Endothelial cell of umbilical vein (primary cell): ENCODE data around the gene RER1. TPM values are rescaled to one million over a fixed set of nuclear protein-coding genes. Genes with fewer than 3 reads are reported as not detected.

ENCODE experiments used
- BruUV-seq: library from RNA; stranded (reverse); fragments of 400-500 nt; replicated peaks from 2 replicates; lab custom pipeline; 2021; lab: Mats Ljungman, UMichigan
- CTCF ChIA-PET: fragments of 300-600, 350-600 bp; sonication (Branson Sonifier 250); formaldehyde crosslinking; loops from one replicate; lab custom pipeline; 2021; ENCODE audit warnings: antibody characterized with exemption, inconsistent platforms; lab: Charles Lee
- POLR2A ChIA-PET: fragments of 300-600, 350-600 bp; sonication (Branson Sonifier 250); formaldehyde crosslinking; loops from one replicate; lab custom pipeline; 2021; ENCODE audit warnings: antibody characterized with exemption, inconsistent platforms; lab: Charles Lee
- DNase-seq: peaks from one replicate; pipeline ENCODE4 v3.0.0-alpha.2; 2011; ENCODE audit warnings: low read depth, low spot score
- FAIRE-seq: peaks from 2 replicates; lab custom pipeline; 2011; peaks lifted over from hg19 to GRCh38; lab: Jason Lieb, UNC
- H2AFZ ChIP-seq: 2 replicates; pipeline ENCODE4 v1.6.0; 2012; ENCODE audit warnings: low read depth, low read length, control low read depth, inconsistent platforms
- H3K27ac ChIP-seq: 2 replicates; pipeline ENCODE4 v1.5.1; 2011; ENCODE audit warnings: low read depth, mild to moderate bottlenecking, control low read depth, low read length, moderate library complexity; ENCODE audit not compliant: insufficient read depth
- H3K27me3 ChIP-seq, 2 experiments: 2 replicates each; pipeline versions ENCODE4 v1.6.0 to v1.6.1; 2011; ENCODE audit warnings: low read length in 2 of 2, mixed read lengths in 1 of 2; ENCODE audit not compliant: control insufficient read depth in 2 of 2, insufficient read depth in 2 of 2
- H3K36me3 ChIP-seq, 2 experiments: 2 replicates in 1 of 2; 3 replicates in 1 of 2; pipeline ENCODE4 v1.5.1; 2011; ENCODE audit warnings: low read length in 2 of 2, mild to moderate bottlenecking in 1 of 2, moderate library complexity in 1 of 2; ENCODE audit not compliant: control insufficient read depth in 2 of 2, insufficient read depth in 2 of 2; ENCODE audit errors: extremely low read depth in 1 of 2
- H3K4me1 ChIP-seq: 3 replicates; pipeline ENCODE4 v1.5.1; 2011; ENCODE audit warnings: mild to moderate bottlenecking, low read length; ENCODE audit not compliant: control insufficient read depth, insufficient read depth; ENCODE audit errors: extremely low read depth
- H3K4me2 ChIP-seq: 2 replicates; pipeline ENCODE4 v1.6.1; 2011; ENCODE audit warnings: low read length, control low read depth, mixed read lengths; ENCODE audit not compliant: insufficient read depth
- H3K4me3 ChIP-seq, 3 experiments: fragments of 200-600 bp in 1 of 3; sonication (generic), shearing (Covaris generic) in 1 of 3; replicated peaks in 1 of 3; 2 replicates each; pipeline ENCODE4 v1.5.1; 2011 to 2016; ENCODE audit warnings: control low read depth in 3 of 3, low read length in 3 of 3, mild to moderate bottlenecking in 2 of 3, inconsistent platforms in 1 of 3, low read depth in 1 of 3, moderate library complexity in 1 of 3; ENCODE audit not compliant: insufficient read depth in 1 of 3
- H3K79me2 ChIP-seq: 2 replicates; pipeline ENCODE4 v1.6.0; 2012; ENCODE audit warnings: low read length, inconsistent platforms; ENCODE audit not compliant: control insufficient read depth, insufficient read depth
- H3K9ac ChIP-seq: replicated peaks from 2 replicates; pipeline ENCODE3; 2011; ENCODE audit warnings: low read length, control low read depth; ENCODE audit not compliant: insufficient read depth; ENCODE audit errors: extremely low read depth
- H3K9me1 ChIP-seq: replicated peaks from 3 replicates; pipeline ENCODE4 v1.6.0; 2011; ENCODE audit warnings: mild to moderate bottlenecking, low read length; ENCODE audit not compliant: control insufficient read depth, insufficient read depth; ENCODE audit errors: extremely low read depth
- H3K9me3 ChIP-seq: replicated peaks from 2 replicates; pipeline ENCODE4 v1.5.1; 2012; ENCODE audit warnings: low read length, inconsistent platforms; ENCODE audit not compliant: control insufficient read depth, insufficient read depth
- H4K20me1 ChIP-seq: replicated peaks from 2 replicates; pipeline ENCODE3; 2011; ENCODE audit warnings: mild to moderate bottlenecking, low read length; ENCODE audit not compliant: control insufficient read depth, insufficient read depth; ENCODE audit errors: extremely low read depth
- CTCF ChIP-seq, 2 donors: IDR thresholded peaks; 1 replicate in 1 of 2; 2 replicates in 1 of 2; pipeline ENCODE4 v1.5.1; 2011; ENCODE audit warnings: low read length in 2 of 2, mild to moderate bottlenecking in 2 of 2, moderate library complexity in 2 of 2, control low read depth in 1 of 2, inconsistent platforms in 1 of 2, low read depth in 1 of 2; ENCODE audit not compliant: insufficient read depth in 1 of 2; ENCODE audit errors: extremely low read depth in 1 of 2
- EZH2 ChIP-seq: IDR thresholded peaks from 2 replicates; pipeline ENCODE4 v1.6.1; 2012; ENCODE audit warnings: borderline replicate concordance, low read depth, mild to moderate bottlenecking, moderate library complexity, low read length, inconsistent platforms; ENCODE audit not compliant: severe bottlenecking
- FOS ChIP-seq: IDR thresholded peaks from 2 replicates; pipeline ENCODE4 v1.6.1; 2011; ENCODE audit warnings: mild to moderate bottlenecking, low read length, moderate library complexity, borderline replicate concordance; ENCODE audit not compliant: insufficient read depth
- GATA2 ChIP-seq: IDR thresholded peaks from 2 replicates; pipeline ENCODE4 v1.7.0; 2011; ENCODE audit warnings: low read depth, mild to moderate bottlenecking, moderate library complexity, mixed read lengths, low read length; ENCODE audit not compliant: insufficient read length, insufficient read depth
- JUN ChIP-seq: IDR thresholded peaks from 2 replicates; pipeline ENCODE4 v1.6.1; 2011; ENCODE audit warnings: borderline replicate concordance, low read depth; ENCODE audit not compliant: insufficient read length, insufficient read depth
- MAX ChIP-seq: IDR thresholded peaks from 2 replicates; pipeline ENCODE4 v1.6.1; 2011; ENCODE audit not compliant: insufficient read depth, insufficient read length
- MYC ChIP-seq: IDR thresholded peaks from one replicate; pipeline ENCODE4 v1.6.1; 2011; ENCODE audit warnings: mild to moderate bottlenecking, low read depth, low read length
- POLR2A ChIP-seq: IDR thresholded peaks from 2 replicates; pipeline ENCODE4 v1.6.1; 2012; ENCODE audit warnings: low read depth, mild to moderate bottlenecking, control low read depth, low read length
- POLR2AphosphoS5 ChIP-seq: IDR thresholded peaks from 2 replicates; pipeline ENCODE4 v1.6.1; 2012; ENCODE audit warnings: low read depth, mild to moderate bottlenecking, control low read depth, low read length, moderate library complexity; ENCODE audit not compliant: insufficient read depth
- dilution Hi-C: fragments of 300-500 bp; cut with MboI; formaldehyde crosslinking; loops from one replicate; pipeline ENCODE4 v1.15.0; 2019; ENCODE audit warnings: low sequenced_read_pairs; ENCODE audit not compliant: extremely low pct_ligation_motif_present
- intact Hi-C: fragments of 100-400 bp; cut with micrococcal nuclease; formaldehyde crosslinking; loops from one replicate; pipeline ENCODE4 v1.10.0; 2022
- polyA plus RNA-seq, 4 experiments: library from polyadenylated mRNA; depleted of rRNA in 3 of 4; stranded (reverse) in 3 of 4; unstranded in 1 of 4; fragments of >200 nt; gene quantifications; 2 replicates each; pipeline versions ENCODE4 v1.2.1 to v1.2.3, GENCODE V29; 2011 to 2012; ENCODE audit warnings: missing spikeins in 1 of 4
- total RNA-seq: library from RNA; stranded (reverse); gene quantifications from 2 replicates; pipeline ENCODE4 v1.2.3, GENCODE V29; 2021

Gene RER1
- total and polyA plus RNA-seq, 2 donors (not counting 3 experiments of a cell fraction or from before 2014, with no cell fraction given) = 179 to 292 TPM

GRCh38 chr1:2417083-2417832 lies 25.6 kb downstream of the RER1 start:
- H3K27me3 ChIP-seq = no peaks in the 10 kb centered on the region
- no peak overlapping the region for H3K4me2 ChIP-seq
- TF ChIP-seq POLR2A (no peak), FOS (no peak), JUN (no peak), POLR2AphosphoS5 (no peak), EZH2 (no peak), CTCF (IDR thresholded peaks at IDR 0.05; ENCODE audit: extremely low read depth in 1 of 2, insufficient read depth in 1 of 2, low read depth in 1 of 2, low read length in 2 of 2) (no peak), GATA2 (no peak), MYC (no peak), MAX (no peak)
- H3K4me3 ChIP-seq = no peak overlapping the region
- CTCF ChIA-PET = interaction anchor here (1.0 to 1.7 kb wide), 2 partner anchors 131 to 1007 kb away, joined by 3 to 5 read pairs; no protein-coding TSS in a partner anchor
- FAIRE-seq = no peak
- intact Hi-C loops = no loop called here
- no peak for DNase-seq
- H3K36me3 ChIP-seq = no peaks in the 10 kb centered on the region
- peaks cover 7% of the 10 kb centered on the region for H3K4me1 ChIP-seq
- H4K20me1 ChIP-seq = no peaks in the 10 kb centered on the region
- no TSS peak for BruUV-seq
- H3K9me3 ChIP-seq = no peaks in the 10 kb centered on the region
- no peak overlapping the region for H3K9ac ChIP-seq
- dilution Hi-C loops = no loop called here
- H3K9me1 ChIP-seq = no peaks in the 10 kb centered on the region
- no peaks in the 10 kb centered on the region for H3K79me2 ChIP-seq
- H2AFZ ChIP-seq = no peak overlapping the region
- POLR2A ChIA-PET = no interaction called here
- H3K27ac ChIP-seq = no peak overlapping the region
